GM12872 (cell line): Measurements from ENCODE around the gene PCNX2.

Source experiments
- TF ChIP-seq, protein P1 (sequence below): IDR thresholded peaks from 3 replicates; pipeline ENCODE4 v1.5.1; 2011; ENCODE audit warnings: low read depth, mild to moderate bottlenecking, low read length, moderate library complexity; ENCODE audit not compliant: insufficient read depth

Gene PCNX2

DNA sequence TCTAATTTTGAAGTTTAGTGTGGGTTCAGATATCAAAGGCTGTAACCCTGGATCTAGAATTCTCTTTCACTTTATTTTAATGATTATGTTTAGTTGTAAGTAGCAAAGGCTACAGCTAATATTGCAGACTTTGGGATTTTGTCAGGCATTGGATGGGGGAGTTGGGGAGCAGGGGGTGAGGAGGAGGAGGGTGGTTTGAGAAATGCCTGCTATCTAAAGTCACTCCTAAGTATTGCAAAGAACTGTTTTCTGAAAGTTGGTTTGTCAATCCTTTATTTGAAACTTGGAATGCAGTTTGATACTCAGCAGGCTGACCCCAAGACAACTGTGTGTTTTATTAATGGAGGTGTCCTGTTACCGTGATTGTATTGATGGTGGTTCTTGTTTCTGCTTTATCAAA lies 343.9 kb downstream of the PCNX2 start:
- TF ChIP-seq, protein P1, sequence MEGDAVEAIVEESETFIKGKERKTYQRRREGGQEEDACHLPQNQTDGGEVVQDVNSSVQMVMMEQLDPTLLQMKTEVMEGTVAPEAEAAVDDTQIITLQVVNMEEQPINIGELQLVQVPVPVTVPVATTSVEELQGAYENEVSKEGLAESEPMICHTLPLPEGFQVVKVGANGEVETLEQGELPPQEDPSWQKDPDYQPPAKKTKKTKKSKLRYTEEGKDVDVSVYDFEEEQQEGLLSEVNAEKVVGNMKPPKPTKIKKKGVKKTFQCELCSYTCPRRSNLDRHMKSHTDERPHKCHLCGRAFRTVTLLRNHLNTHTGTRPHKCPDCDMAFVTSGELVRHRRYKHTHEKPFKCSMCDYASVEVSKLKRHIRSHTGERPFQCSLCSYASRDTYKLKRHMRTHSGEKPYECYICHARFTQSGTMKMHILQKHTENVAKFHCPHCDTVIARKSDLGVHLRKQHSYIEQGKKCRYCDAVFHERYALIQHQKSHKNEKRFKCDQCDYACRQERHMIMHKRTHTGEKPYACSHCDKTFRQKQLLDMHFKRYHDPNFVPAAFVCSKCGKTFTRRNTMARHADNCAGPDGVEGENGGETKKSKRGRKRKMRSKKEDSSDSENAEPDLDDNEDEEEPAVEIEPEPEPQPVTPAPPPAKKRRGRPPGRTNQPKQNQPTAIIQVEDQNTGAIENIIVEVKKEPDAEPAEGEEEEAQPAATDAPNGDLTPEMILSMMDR: no peak

DNA sequence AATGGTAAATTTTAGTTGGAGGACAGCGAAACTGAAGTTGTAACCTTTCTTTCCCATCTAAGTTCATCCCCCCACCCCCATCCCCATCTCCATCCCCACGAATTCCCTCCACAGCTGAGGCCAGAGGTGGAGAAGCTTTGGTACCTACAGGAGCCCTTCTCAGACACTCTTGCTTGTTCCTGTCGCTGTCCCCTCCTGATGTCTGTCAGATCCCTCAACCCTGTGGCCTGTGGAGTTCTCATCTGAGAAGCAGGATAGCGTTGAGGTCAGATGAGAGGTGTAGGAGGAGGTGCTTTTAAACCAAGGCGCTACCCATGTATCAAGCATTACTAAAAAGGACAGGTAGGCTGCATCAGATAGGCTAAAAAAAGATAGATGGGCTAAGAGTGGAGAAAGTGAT lies 344.3 kb downstream of the PCNX2 start:
- TF ChIP-seq, protein P1: no peak

DNA sequence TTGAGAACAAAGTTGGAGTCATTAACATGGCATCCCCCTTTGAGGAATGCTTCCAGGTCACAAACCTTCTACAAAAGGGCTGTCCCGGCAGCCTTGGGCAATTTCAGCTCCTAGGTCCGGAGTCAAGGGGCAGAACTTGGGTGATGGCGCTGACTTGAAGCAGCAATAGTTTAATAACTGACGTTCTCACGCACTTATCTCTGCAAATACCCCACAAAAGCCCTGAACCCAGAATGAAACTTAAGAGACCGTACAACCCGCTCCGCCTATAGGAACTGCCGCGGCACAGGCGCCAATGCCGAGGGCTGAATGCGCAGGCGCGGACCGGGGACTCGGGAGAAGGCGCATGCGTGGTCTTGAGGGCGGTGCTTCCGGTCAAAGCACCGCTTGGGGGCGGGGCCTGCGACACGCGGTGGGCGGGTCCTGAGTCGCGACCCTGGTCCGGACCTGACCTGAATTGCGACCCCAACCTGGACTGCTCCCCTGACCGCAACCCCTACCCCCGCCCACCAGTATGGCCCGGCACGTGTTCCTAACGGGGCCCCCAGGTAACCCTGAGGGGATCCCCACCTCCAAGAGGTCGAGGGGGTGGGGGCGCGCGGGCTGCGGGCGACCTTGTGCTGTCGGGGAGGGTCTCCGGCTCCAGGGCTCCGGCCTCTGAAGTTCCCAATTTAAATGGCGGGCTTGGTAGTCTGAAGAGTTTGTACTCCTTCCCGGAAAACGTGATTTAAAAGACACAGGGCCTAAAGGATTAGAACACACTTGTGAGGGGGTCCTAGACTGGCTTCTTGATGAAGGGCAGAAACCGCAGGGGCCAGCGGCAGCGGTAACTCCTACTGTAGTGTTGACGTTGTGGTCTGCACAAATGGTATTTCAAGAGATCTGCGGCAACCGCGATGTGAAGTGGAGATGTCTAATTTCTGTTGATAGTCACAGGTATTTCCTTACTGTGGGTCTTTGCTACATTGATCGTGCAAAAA lies 345.0 kb downstream of the PCNX2 start, which contains the start of gene NTPCR:
TSS of gene NTPCR (plus strand) at position 415 of the 980 bp plus-strand sequence. CDS start at position 515, 100 bp downstream.
- TF ChIP-seq, protein P1: no peak

- TF ChIP-seq, protein P1: no peak
These were observed 345.8 kb downstream of the PCNX2 start for GRCh38 chr1:232949636-232950196.

DNA sequence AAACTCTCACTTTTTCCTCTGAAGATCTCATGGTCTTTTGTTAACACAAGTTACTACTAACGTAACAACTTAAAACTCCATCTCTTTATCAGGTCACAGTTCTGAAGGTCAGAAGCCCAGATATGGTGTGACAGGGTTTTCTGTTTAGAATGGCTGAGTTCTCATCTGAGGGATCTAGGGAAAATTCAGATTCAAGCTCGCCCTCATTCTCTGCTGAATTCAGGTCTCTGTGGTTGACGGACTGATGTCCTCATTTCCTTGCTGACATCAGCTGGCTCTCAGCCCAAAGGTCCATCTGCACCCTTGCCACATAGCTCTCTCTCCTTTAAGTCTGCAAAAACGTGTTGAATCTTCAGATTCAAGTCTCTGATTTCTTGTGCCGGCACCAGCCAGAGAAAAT lies 351.2 kb downstream of the PCNX2 start:
- TF ChIP-seq, protein P1: no peak

GRCh38 chr1:232943679-232944252 lies 351.8 kb downstream of the PCNX2 start:
- TF ChIP-seq, protein P1: no peak

DNA sequence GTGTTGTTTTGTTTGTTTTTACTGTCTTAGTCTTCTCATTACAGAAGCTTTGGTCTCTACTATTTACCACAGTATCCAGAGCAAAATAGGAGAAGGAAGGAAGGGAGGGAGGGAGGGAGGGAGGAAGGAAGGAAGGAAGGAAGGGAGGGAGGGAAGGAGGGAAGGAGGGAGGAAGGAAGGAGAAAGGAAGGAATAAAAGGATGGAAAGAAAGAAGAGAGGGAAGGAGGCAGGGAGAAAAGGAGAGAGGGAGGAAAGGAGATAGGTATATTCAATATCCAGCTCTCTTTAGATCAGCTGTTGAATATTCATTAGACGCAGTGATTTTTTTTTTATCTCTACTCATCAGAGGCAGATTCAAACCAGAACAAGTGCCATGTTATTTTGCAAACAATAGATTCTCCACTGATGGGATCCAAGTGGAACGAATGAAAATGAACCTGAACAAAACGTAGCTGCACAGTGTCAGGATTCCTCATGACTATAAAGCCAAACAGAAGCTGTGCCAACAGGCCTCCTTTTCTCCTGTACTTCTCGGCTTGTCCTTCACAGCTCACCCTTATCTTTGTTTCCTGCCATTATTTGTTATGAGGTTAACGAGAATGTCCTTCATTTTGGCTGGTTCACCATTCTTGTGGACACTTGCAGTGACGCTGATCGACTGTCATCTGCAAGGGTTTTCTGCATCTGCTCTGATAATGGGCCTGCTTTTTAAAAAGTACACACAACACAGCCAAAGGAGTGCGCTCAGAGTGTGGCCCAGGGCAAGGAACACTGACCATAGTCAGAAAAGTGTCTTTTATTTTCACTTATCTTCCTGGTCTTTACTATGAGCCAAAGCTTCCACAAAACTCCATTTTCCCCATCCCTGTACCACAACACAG lies 352.9 kb downstream of the PCNX2 start:
- TF ChIP-seq, protein P1: no peak
